HCT116 (cell line): ENCODE measurements around the gene IPO5.

Source experiments
- POLR2AphosphoS5 ChIP-seq: IDR thresholded peaks from 2 replicates; pipeline ENCODE4 v1.6.1; 2011; ENCODE audit warnings: mild to moderate bottlenecking, low read depth, low read length, moderate library complexity
- TF ChIP-seq, protein P1 (sequence below): IDR thresholded peaks from 2 replicates; pipeline ENCODE4 v1.6.1; 2012
- TF ChIP-seq, protein P2 (sequence below), 3 experiments: fragments of 200-600 bp in 1 of 3; sonication (generic) in 1 of 3; IDR thresholded peaks in 2 of 3; conservative IDR thresholded peaks in 1 of 3; 2 replicates each; pipeline ENCODE4 v1.5.1; 2012 to 2017; ENCODE audit warnings: low read depth in 2 of 3, low read length in 2 of 3, antibody characterized with exemption in 1 of 3, borderline replicate concordance in 1 of 3, control low read depth in 1 of 3, mild to moderate bottlenecking in 1 of 3, mixed read lengths in 1 of 3, mixed run types in 1 of 3, moderate library complexity in 1 of 3; ENCODE audit not compliant: insufficient read depth in 1 of 3

DNA sequence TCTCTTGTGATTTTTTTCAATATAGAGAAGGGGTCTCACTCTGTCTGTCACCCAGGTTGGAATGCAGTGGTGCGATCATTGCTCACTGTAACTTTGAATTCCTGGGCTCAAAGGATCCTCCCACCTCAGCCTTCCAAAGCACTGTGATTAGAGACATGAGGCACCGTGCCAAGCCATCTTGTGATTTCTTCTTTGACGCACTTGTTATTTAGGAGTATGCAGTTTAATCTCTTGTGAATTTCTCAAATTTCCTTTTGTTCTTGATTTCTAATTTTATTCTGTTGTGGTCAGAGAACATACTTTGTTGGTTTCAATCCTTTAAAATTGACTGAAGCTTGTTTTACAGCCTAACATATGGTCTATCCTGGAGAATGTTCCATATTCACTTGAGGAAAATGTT, 14.5 kb downstream of the IPO5 start:
- TF ChIP-seq, protein P1, sequence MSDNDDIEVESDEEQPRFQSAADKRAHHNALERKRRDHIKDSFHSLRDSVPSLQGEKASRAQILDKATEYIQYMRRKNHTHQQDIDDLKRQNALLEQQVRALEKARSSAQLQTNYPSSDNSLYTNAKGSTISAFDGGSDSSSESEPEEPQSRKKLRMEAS = no peak
- TF ChIP-seq, protein P2, sequence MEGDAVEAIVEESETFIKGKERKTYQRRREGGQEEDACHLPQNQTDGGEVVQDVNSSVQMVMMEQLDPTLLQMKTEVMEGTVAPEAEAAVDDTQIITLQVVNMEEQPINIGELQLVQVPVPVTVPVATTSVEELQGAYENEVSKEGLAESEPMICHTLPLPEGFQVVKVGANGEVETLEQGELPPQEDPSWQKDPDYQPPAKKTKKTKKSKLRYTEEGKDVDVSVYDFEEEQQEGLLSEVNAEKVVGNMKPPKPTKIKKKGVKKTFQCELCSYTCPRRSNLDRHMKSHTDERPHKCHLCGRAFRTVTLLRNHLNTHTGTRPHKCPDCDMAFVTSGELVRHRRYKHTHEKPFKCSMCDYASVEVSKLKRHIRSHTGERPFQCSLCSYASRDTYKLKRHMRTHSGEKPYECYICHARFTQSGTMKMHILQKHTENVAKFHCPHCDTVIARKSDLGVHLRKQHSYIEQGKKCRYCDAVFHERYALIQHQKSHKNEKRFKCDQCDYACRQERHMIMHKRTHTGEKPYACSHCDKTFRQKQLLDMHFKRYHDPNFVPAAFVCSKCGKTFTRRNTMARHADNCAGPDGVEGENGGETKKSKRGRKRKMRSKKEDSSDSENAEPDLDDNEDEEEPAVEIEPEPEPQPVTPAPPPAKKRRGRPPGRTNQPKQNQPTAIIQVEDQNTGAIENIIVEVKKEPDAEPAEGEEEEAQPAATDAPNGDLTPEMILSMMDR (IDR thresholded peaks at IDR 0.05 in 2 of 3, conservative IDR thresholded peaks at IDR 0.05 in 1 of 3; ENCODE audit: borderline replicate concordance in 1 of 3, insufficient read depth in 1 of 3, low read depth in 2 of 3, low read length in 2 of 3) = no peak
- no peak for TF ChIP-seq POLR2AphosphoS5
